ENCODE data around the gene NAMPT. TPM values are rescaled to one million over a fixed set of nuclear protein-coding genes. Genes with fewer than 3 reads are reported as not detected.
"Not testable (repeated sequence)": the region's sequence is repeated elsewhere in the genome, so short reads cannot be mapped to it uniquely, and the experiment has no call there.

The NAMPT gene
- total RNA-seq, 6 experiments from 2014 or later = 36.4 to 52.1 (median 44.6) TPM

- Mint-ChIP-seq H3K27me3 (ENCODE audit: insufficient read depth) (peaks cover 3% of the 10 kb centered on the region), H3K27ac (peak overlapping the region; percentile 81), H3K36me3 (ENCODE audit: low read depth) (peaks cover 12% of the 10 kb centered on the region), H3K9me3 (0 out of 2 replicates have a peak, but pooled peaks cover under 1% of the 10 kb centered on the region), H3K4me3 (peak overlapping the region; percentile 74), H3K4me1 (ENCODE audit: low read depth) (peaks cover 43% of the 10 kb centered on the region)
- DNase-seq = peak; percentile 34
- no peak for TF ChIP-seq CTCF (IDR thresholded peaks at IDR 0.05)
Measured at GRCh38 chr7:106216923-106217542, 67.8 kb downstream of the NAMPT start.

GRCh38 chr7:106216517-106216922 lies 68.3 kb downstream of the NAMPT start:
- 0 out of 2 replicates have a peak, but pooled peaks cover 6% of the 10 kb centered on the region for H3K9me3 Mint-ChIP-seq
- TF ChIP-seq CTCF (IDR thresholded peaks at IDR 0.05) = no peak
- H3K4me3 Mint-ChIP-seq = peak overlapping the region; percentile 74
- H3K36me3 Mint-ChIP-seq (ENCODE audit: low read depth) = peaks cover 12% of the 10 kb centered on the region
- peaks cover 43% of the 10 kb centered on the region for H3K4me1 Mint-ChIP-seq (ENCODE audit: low read depth)
- H3K27ac Mint-ChIP-seq = peak overlapping the region; percentile 81
- peak; percentile 94 for DNase-seq
- H3K27me3 Mint-ChIP-seq (ENCODE audit: insufficient read depth) = peaks cover 3% of the 10 kb centered on the region

GRCh38 chr7:106215868-106216516 lies 68.8 kb downstream of the NAMPT start:
- peak overlapping the region; percentile 74 for H3K4me3 Mint-ChIP-seq
- DNase-seq = no peak
- peaks cover 3% of the 10 kb centered on the region for H3K27me3 Mint-ChIP-seq (ENCODE audit: insufficient read depth)
- TF ChIP-seq CTCF (IDR thresholded peaks at IDR 0.05) = no peak
- H3K36me3 Mint-ChIP-seq (ENCODE audit: low read depth) = peaks cover 12% of the 10 kb centered on the region
- peaks cover 43% of the 10 kb centered on the region for H3K4me1 Mint-ChIP-seq (ENCODE audit: low read depth)
- peak overlapping the region; percentile 81 for H3K27ac Mint-ChIP-seq
- H3K9me3 Mint-ChIP-seq = 0 out of 2 replicates have a peak, but pooled peaks cover 8% of the 10 kb centered on the region

GRCh38 chr7:106208944-106209343 lies 75.8 kb downstream of the NAMPT start:
- not testable (repeated sequence) for H3K4me3 Mint-ChIP-seq; DNase-seq; H3K27ac Mint-ChIP-seq; H3K27me3 Mint-ChIP-seq (ENCODE audit: insufficient read depth); H3K36me3 Mint-ChIP-seq (ENCODE audit: low read depth)
- H3K4me1 Mint-ChIP-seq (ENCODE audit: low read depth) = peaks cover 10% of the 10 kb centered on the region
- peaks cover 21% of the 10 kb centered on the region for H3K9me3 Mint-ChIP-seq

- H3K27ac Mint-ChIP-seq = no peak overlapping the region
Measured at GRCh38 chr7:106206826-106207541, 77.8 kb downstream of the NAMPT start.

More at GRCh38 chr7:106206826-106207541, 77.8 kb downstream of the NAMPT start:
- no peak for DNase-seq
- H3K36me3 Mint-ChIP-seq (ENCODE audit: low read depth) = no peaks in the 10 kb centered on the region
- H3K4me3 Mint-ChIP-seq = no peak overlapping the region
- no peak for TF ChIP-seq CTCF (IDR thresholded peaks at IDR 0.05)
- H3K9me3 Mint-ChIP-seq = peaks cover 21% of the 10 kb centered on the region
- H3K4me1 Mint-ChIP-seq (ENCODE audit: low read depth) = peaks cover 10% of the 10 kb centered on the region
- peaks cover 7% of the 10 kb centered on the region for H3K27me3 Mint-ChIP-seq (ENCODE audit: insufficient read depth)
